Lower lobe of right lung (tissue), 2 donors: ENCODE data around the gene XYLT2. TPM values are rescaled to one million over a fixed set of nuclear protein-coding genes. Genes with fewer than 3 reads are reported as not detected.

Experiments
- ATAC-seq, 2 donors: fragments of 200-7000 bp; cut with Tn5 transposase; one replicate each; pipeline ENCODE4 v1.9.1; 2020 to 2022; ENCODE audit warnings: mild to moderate bottlenecking in 2 of 2, moderate library complexity in 2 of 2
- DNase-seq: peaks from one replicate; pipeline ENCODE4 v3.0.0-alpha.2; 2020
- H3K27ac ChIP-seq: fragments of 200-600 bp; one replicate; pipeline ENCODE4 v1.8.0; 2022
- H3K27me3 ChIP-seq: fragments of 200-600 bp; one replicate; pipeline ENCODE4 v1.8.0; 2022; ENCODE audit warnings: low read depth
- H3K36me3 ChIP-seq: fragments of 200-600 bp; one replicate; pipeline ENCODE4 v1.8.0; 2022; ENCODE audit warnings: mild to moderate bottlenecking
- H3K4me1 ChIP-seq: fragments of 200-600 bp; one replicate; pipeline ENCODE4 v1.8.0; 2022
- H3K4me3 ChIP-seq: fragments of 200-600 bp; one replicate; pipeline ENCODE4 v1.8.0; 2022; ENCODE audit warnings: mild to moderate bottlenecking
- H3K9me3 ChIP-seq: fragments of 200-600 bp; one replicate; pipeline ENCODE4 v1.8.0; 2022
- CTCF ChIP-seq: fragments of 200-600 bp; IDR thresholded peaks from one replicate; pipeline ENCODE4 v1.8.0; 2022; ENCODE audit warnings: antibody characterized with exemption, mild to moderate bottlenecking
- intact Hi-C: fragments of 100-400 bp; cut with DNase I; formaldehyde crosslinking; loops from one replicate; pipeline ENCODE4 v1.11.0; 2022
- total RNA-seq: library from RNA; stranded (reverse); fragmentation: NEBNext Ultra II Directional; extraction: Animal tissue kit (Norgen Biotek cat#: 25700); gene quantifications from one replicate; pipeline ENCODE4 v1.2.1, GENCODE V29; 2021
- donor health status: DM: no; HTN: yes; CAD: no; lungs with severe emphysema.

Gene XYLT2
- total RNA-seq, 1 donor from 2014 or later = 19.3 TPM

GRCh38 chr17:50363217-50364060, 17.5 kb downstream of the XYLT2 start:
- no peak overlapping the region for H3K27ac ChIP-seq
- DNase-seq (no peak), ATAC-seq (no peak)
- TF ChIP-seq CTCF = no peak
- H3K27me3 ChIP-seq = no peaks in the 10 kb centered on the region
- intact Hi-C loops = no loop called here
- H3K36me3 ChIP-seq = peaks cover 68% of the 10 kb centered on the region
- peaks cover 7% of the 10 kb centered on the region for H3K4me1 ChIP-seq
- H3K4me3 ChIP-seq = no peak overlapping the region
- H3K9me3 ChIP-seq = no peaks in the 10 kb centered on the region

- peaks cover 68% of the 10 kb centered on the region for H3K36me3 ChIP-seq
- intact Hi-C loops = no loop called here
- H3K27ac ChIP-seq = no peak overlapping the region
- no peak overlapping the region for H3K4me3 ChIP-seq
- TF ChIP-seq CTCF = no peak
- H3K27me3 ChIP-seq = no peaks in the 10 kb centered on the region
- no peaks in the 10 kb centered on the region for H3K9me3 ChIP-seq
- ATAC-seq (no peak), DNase-seq (no peak)
- peaks cover 7% of the 10 kb centered on the region for H3K4me1 ChIP-seq
Measured at GRCh38 chr17:50364061-50364458, 18.1 kb downstream of the XYLT2 start.

GRCh38 chr17:50364715-50365114, 18.8 kb downstream of the XYLT2 start:
- H3K36me3 ChIP-seq = peaks cover 68% of the 10 kb centered on the region

GRCh38 chr17:50365165-50365564, 19.2 kb downstream of the XYLT2 start:
- intact Hi-C loops = no loop called here
- ATAC-seq = no peak
- H3K36me3 ChIP-seq = peaks cover 68% of the 10 kb centered on the region

More at GRCh38 chr17:50364715-50365114, 18.8 kb downstream of the XYLT2 start:
- TF ChIP-seq CTCF = no peak
- no peak for DNase-seq
- Histone ChIP-seq H3K4me3 (no peak overlapping the region), H3K27ac (no peak overlapping the region), H3K9me3 (no peaks in the 10 kb centered on the region), H3K4me1 (peaks cover 7% of the 10 kb centered on the region), H3K27me3 (no peaks in the 10 kb centered on the region)
- intact Hi-C loops = no loop called here
- ATAC-seq = no peak

GRCh38 chr17:50365649-50366393, 19.9 kb downstream of the XYLT2 start:
- Histone ChIP-seq H3K4me3 (no peak overlapping the region), H3K27ac (no peak overlapping the region), H3K27me3 (no peaks in the 10 kb centered on the region), H3K9me3 (no peaks in the 10 kb centered on the region), H3K36me3 (peaks cover 71% of the 10 kb centered on the region), H3K4me1 (peaks cover 7% of the 10 kb centered on the region)
- TF ChIP-seq CTCF = no peak
- no peak for DNase-seq
- intact Hi-C loops = no loop called here
- no peak for ATAC-seq

More at GRCh38 chr17:50365165-50365564, 19.2 kb downstream of the XYLT2 start:
- Histone ChIP-seq H3K4me1 (peaks cover 7% of the 10 kb centered on the region), H3K27ac (no peak overlapping the region), H3K4me3 (no peak overlapping the region), H3K9me3 (no peaks in the 10 kb centered on the region), H3K27me3 (no peaks in the 10 kb centered on the region)
- TF ChIP-seq CTCF = no peak
- no peak for DNase-seq
